Measurements from ENCODE around the gene DDX4.

The DDX4 gene

DNA sequence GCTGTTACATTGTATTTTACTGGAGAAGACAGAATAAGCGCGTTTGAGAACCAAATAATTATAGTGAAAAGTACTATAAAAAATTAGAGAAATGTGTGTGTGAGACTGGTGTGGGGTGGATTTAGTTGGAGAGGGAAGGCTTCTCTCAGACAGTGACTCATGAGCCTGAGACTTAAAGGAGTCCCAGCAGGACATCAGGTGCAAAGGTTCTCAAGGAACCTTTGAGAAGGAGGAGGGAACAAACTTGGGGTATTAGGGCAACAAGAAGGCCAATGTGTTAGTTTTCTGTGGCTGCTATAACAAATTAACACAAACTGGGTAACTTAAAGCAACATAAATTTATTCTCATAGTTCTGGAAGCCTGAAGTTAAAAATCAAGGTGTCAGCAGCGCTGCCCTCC is 4.9 kb downstream of the DDX4 start:
- TF ChIP-seq, protein P1, sequence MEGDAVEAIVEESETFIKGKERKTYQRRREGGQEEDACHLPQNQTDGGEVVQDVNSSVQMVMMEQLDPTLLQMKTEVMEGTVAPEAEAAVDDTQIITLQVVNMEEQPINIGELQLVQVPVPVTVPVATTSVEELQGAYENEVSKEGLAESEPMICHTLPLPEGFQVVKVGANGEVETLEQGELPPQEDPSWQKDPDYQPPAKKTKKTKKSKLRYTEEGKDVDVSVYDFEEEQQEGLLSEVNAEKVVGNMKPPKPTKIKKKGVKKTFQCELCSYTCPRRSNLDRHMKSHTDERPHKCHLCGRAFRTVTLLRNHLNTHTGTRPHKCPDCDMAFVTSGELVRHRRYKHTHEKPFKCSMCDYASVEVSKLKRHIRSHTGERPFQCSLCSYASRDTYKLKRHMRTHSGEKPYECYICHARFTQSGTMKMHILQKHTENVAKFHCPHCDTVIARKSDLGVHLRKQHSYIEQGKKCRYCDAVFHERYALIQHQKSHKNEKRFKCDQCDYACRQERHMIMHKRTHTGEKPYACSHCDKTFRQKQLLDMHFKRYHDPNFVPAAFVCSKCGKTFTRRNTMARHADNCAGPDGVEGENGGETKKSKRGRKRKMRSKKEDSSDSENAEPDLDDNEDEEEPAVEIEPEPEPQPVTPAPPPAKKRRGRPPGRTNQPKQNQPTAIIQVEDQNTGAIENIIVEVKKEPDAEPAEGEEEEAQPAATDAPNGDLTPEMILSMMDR (IDR thresholded peaks at IDR 0.05), result no peak

DNA sequence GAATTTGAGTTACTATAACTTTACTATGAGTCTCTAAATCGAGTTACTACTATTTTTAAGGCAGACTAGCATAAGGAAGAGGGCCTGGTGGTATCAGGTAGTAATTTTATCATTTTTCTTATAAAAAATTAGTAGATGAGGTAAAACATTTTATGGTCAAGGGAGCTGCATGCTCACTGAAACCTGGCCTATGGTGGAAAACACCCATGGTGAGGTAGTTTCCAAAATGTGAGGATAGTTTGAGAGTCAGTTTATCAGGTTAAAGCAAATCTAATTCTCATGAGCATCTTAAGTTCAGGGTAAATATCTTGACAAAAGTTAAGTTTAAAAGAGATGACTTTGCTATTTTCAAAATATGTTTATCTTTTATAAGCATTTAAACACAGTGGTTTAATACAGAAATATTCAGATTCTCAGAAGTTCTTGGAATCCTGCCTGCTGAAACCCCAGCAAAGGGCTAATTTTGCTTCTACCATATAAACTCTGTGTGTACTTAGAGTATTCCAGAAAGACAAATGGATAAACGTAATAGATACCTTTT is 10.0 kb downstream of the DDX4 start:
- TF ChIP-seq, protein P1 (IDR thresholded peaks at IDR 0.05), result no peak

DNA sequence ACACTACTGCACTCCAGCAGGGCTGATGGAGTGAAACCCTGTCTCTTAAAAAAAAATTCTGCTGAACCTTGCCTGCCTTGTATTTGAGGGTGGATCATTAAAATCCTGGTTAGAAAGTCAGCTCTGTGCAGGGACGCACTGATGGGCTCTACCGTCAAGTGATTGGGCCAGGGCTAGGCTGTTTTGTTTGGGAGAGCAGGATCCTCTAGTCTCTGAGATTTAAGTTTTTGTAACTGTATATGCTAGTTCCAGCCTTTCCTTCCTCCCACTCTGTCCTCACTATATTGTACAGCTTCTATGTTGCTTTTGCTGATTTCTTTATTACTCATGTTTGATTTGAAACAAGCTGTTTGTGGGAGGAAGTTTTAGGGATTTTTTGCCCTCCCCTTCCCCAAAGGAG is 11.5 kb downstream of the DDX4 start:
- TF ChIP-seq, protein P1 (IDR thresholded peaks at IDR 0.05), result no peak

DNA sequence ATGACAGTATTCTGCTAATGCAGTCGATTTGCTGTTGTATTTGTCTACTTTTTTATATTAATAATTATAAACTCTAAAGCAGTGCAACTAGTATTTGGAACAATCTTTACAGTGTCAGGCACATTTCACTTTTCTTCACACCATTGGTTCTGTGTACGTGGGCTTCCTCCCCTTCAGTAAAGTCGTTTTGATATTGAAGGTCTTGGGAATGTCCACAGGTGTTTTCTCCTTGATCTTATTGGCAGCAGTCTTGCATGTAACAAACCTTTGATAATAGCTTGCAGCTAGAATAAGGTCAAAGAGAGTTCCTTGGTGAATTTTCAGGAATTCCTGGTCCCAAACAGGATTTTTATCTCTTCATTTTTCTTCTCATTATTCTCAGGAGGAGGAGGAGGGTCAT is 12.2 kb downstream of the DDX4 start:
- TF ChIP-seq, protein P1 (IDR thresholded peaks at IDR 0.05), result no peak

DNA sequence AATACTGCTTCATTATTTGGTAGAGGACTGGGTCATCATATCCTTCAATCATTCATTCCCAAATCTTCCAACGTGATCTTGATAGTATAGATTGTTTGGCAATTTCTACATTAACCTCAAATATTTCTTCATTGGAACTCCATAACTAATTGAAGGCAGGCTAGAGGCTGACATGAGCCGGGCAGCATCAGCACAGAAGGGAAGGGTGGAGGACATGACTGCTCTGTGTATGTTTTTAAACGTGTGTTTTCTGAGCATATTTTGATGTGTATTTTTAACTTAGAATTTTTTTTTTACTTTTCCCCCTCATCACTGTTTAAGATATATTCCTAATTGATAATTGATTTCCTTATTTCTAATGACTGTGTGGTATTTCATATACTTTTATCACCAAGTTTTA is 12.6 kb downstream of the DDX4 start:
- TF ChIP-seq, protein P1 (IDR thresholded peaks at IDR 0.05), result no peak

DNA sequence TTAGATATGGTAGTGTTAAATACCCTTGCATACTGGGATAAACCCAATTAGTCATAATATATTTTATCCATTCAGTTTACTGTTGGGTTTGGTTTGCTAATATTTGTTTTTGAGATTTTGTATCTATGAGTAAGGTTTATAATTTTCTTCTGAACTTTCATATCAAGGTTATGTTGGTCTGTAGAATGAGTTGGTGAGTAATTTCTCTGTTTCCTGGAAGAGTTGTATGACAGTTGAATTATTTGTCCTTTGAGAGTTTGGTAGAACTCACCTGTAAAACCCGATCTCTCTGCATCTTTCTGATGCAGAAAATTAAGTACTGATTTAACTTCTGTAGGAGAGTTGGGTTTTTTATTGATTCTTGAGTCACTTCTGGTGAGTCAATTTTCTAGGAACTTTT is 20.4 kb downstream of the DDX4 start:
- TF ChIP-seq, protein P1 (IDR thresholded peaks at IDR 0.05), result no peak

DNA sequence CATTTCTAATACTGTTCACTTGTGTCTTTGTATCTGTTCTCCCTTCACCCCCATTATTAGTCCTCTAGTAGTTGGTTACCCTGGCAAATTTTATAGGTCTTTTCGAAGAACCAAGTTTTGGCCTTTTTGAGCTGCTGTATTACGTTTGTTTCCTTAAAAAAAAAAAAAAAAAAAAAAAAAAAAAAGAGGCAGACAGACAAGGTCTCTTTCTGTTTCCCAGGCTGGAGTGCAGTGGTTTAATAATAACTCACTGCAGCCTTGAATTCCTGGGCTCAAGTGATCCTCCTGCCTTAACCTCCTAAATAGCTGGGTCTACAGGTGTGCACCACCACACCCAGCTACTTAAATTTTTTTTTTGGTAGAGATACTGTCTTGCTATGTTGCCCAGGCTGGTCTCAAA is 20.9 kb downstream of the DDX4 start:
- TF ChIP-seq, protein P1 (IDR thresholded peaks at IDR 0.05), result no peak

Data from LNCAP (cell line).